H1 (cell line): Measurements from ENCODE around the gene FIZ1. TPM values are rescaled to one million over a fixed set of nuclear protein-coding genes. Genes with fewer than 3 reads are reported as not detected.

ENCODE experiments used
- ATF2 ChIP-seq: IDR thresholded peaks from 2 replicates; pipeline ENCODE4 v1.6.1; 2012; ENCODE audit warnings: low read length, inconsistent platforms
- CREB1 ChIP-seq: IDR thresholded peaks from 2 replicates; pipeline ENCODE4 v1.6.1; 2012; ENCODE audit warnings: inconsistent platforms
- HDAC2 ChIP-seq, 2 experiments: fragments of 300-600 bp in 1 of 2; sonication (generic) in 1 of 2; IDR thresholded peaks; 2 replicates each; pipeline ENCODE4 v1.6.1; 2011 to 2012; ENCODE audit warnings: low read depth in 2 of 2, low read length in 2 of 2, mild to moderate bottlenecking in 2 of 2, moderate library complexity in 2 of 2, borderline replicate concordance in 1 of 2, inconsistent platforms in 1 of 2
- JUN ChIP-seq: IDR thresholded peaks from 2 replicates; pipeline ENCODE4 v1.6.1; 2011; ENCODE audit warnings: low read depth, mild to moderate bottlenecking, improper control_type of control experiment, low read length
- JUND ChIP-seq: IDR thresholded peaks from 2 replicates; pipeline ENCODE4 v1.6.1; 2011; ENCODE audit warnings: mild to moderate bottlenecking, improper control_type of control experiment, low read length
- POLR2AphosphoS5 ChIP-seq: IDR thresholded peaks from 2 replicates; pipeline ENCODE4 v1.6.1; 2011; ENCODE audit warnings: low read depth, low read length
- polyA plus RNA-seq, 7 experiments: library from polyadenylated mRNA; depleted of rRNA in 3 of 7; stranded (reverse) in 5 of 7; unstranded in 2 of 7; fragments of >200 nt in 5 of 7; fragments of 200-250 nt in 2 of 7; gene quantifications; 1 replicate in 5 of 7; 2 replicates in 1 of 7; 4 replicates in 1 of 7; pipeline versions ENCODE4 v1.2.1 to v1.2.3, GENCODE V29; 2011 to 2013; ENCODE audit warnings: missing spikeins in 2 of 7, mixed read lengths in 2 of 7
- total RNA-seq: library from RNA; stranded (reverse); fragmentation: NEBNext Ultra II Directional; extraction: Animal tissue kit (Norgen Biotek cat#: 25700); gene quantifications from 2 replicates; pipeline ENCODE4 v1.2.1, GENCODE V29; 2021

The FIZ1 gene
- total and polyA plus RNA-seq, 2 of the 8 experiments (the other 6 are each of a cell fraction or from before 2014, with no cell fraction given): 9.1 to 18.5 TPM

GRCh38 chr19:55633861-55634260 lies 34.5 kb upstream of the FIZ1 start (continued):
- TF ChIP-seq ATF2 (no peak), HDAC2 (IDR thresholded peaks at IDR 0.05; ENCODE audit: borderline replicate concordance in 1 of 2, low read depth in 2 of 2, low read length in 2 of 2) (no peak), CREB1 (no peak), JUN (no peak), POLR2AphosphoS5 (no peak), JUND (no peak)
